GM19099 (cell line): Measurements from ENCODE around the gene ALG9.

Experiments
- POLR2A ChIP-seq: IDR thresholded peaks from 3 replicates; pipeline ENCODE4 v1.6.1; 2011; ENCODE audit warnings: low read depth; ENCODE audit not compliant: insufficient read length; ENCODE audit errors: extremely low read depth

The ALG9 gene

GRCh38 chr11:111909378-111909777 lies 38.0 kb upstream of the ALG9 start:
- no peak for TF ChIP-seq POLR2A

- TF ChIP-seq POLR2A: no peak
Measured at GRCh38 chr11:111908639-111909305, 37.4 kb upstream of the ALG9 start.

DNA sequence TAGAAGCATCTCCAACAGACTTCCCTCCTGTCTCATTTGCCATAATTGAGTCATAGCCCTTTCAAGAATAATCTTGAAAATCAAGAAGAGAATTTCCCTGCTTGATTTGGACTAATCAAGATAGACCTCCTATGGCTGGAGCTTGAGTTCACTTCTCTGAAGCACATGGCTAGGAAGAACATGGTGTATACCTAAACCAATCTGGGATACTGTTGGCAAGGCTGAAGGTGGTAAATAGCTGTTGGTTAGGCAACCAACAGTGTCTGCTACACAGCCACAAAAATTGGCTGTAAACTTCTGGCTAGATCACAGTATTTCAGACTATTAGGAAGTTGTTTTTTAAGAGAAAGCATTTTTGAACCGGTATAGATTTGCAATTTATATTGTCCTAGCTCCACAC lies 35.3 kb upstream of the ALG9 start:
- no peak for TF ChIP-seq POLR2A

GRCh38 chr11:111905411-111905810 lies 34.0 kb upstream of the ALG9 start:
- TF ChIP-seq POLR2A: no peak

- no peak for TF ChIP-seq POLR2A
Measured at GRCh38 chr11:111886844-111887243, 15.5 kb upstream of the ALG9 start.

DNA sequence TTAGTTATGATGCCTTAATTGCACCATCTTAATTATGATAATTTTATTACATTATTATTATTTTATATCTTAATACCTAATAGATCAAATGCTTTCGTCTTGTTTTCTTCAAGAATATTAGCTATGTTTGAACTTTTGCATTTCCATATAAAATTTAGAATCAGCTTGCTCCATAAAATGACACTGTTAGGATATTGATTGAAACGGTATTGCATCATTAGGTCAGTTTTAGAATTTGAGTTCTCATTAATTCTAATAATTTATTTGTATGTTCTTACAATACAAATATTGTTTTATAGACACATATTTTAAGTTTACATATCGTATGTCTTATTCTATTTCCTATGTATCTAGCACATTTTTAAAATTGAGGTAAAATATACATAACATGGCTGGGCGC lies 14.7 kb upstream of the ALG9 start:
- no peak for TF ChIP-seq POLR2A

GRCh38 chr11:111882202-111882601 lies 10.8 kb upstream of the ALG9 start:
- no peak for TF ChIP-seq POLR2A

DNA sequence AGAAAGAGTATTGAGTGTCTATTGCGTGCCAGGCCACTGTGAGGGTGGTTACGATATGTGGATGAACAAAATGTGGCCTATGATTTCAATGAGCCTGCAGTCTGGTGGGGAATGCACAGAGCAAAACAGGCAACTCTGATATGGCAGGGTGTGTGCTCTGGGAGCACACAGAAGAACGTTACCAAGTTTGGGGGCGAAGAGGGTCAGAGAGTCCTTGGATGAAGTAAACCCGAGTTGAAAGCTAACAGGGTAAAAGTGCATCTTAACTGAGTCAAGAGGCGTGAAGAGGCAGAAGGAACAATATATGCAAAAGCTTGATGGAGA lies 8.2 kb upstream of the ALG9 start:
- no peak for TF ChIP-seq POLR2A

DNA sequence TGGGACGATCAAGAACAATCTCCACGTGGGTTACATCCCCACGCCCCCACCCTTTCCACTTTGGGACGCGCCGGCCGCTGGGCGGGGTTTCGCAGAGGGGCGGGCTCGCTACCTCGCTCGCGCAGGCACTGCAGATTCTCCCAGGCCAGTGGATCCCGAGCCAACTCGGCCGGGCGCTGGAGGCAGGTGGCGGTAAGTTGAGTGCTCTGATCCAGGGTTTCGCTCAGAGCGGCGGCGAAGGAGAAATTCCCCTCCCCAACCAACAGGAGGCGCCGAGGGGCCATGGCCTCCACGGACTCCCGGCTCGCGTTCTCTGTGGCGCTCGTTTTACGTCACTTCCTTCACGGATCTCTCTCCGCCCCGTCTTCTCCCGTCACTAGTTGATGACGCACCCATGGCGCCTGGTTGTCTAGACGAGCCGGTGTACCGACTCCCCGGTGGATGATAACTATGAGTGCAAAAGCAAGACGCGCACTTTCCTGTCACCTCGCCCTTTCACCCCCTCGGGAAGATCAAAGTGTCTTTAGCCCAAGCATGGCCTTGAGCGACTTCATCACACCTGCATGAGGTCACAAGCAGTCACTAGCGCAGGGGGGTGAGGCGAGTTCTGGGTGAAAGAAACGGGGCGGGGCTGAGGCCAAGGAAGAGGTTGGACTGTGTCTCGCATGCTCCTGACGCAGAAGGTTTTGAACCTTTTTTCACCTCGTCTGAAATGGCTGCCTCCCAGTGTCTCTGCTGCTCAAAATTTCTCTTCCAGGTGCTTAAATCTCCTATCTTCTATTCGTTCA lies 7.7 kb upstream of the ALG9 start, which contains the start of the genes CFAP68 and FDXACB1:
Gene CFAP68 (plus strand): TSS at position 693 of the 788 bp plus-strand sequence. CDS start 20 bp downstream, at position 713.
Gene FDXACB1 (minus strand): TSS at position 317 of the 788 bp plus-strand sequence. CDS start 33 bp downstream, at position 284.
- peak; percentile 71 for TF ChIP-seq POLR2A

GRCh38 chr11:111878385-111878848 lies 7.0 kb upstream of the ALG9 start:
- TF ChIP-seq POLR2A: no peak

DNA sequence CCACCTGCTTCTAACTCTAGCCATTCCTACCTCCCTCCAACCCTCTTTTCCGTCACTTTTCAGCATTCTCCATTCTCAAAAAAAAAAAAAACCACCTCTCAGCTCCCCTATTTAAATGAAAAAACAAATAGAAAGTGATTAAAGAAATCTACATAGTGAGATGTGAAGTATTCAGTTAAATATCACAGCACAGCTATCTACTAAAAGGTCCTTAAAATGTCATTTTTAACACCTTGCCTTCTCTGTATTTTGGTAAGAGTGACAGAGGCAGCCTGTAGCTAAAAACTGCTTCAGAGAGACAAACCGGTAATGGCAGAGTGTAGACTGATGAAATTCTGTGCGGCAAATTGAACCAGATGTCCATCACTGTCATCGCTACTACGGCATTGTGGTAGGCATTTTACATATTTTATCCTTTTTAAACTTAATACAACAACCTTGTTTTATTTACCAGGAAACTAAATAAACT lies 346 bp upstream of the ALG9 start:
- TF ChIP-seq POLR2A: no peak

DNA sequence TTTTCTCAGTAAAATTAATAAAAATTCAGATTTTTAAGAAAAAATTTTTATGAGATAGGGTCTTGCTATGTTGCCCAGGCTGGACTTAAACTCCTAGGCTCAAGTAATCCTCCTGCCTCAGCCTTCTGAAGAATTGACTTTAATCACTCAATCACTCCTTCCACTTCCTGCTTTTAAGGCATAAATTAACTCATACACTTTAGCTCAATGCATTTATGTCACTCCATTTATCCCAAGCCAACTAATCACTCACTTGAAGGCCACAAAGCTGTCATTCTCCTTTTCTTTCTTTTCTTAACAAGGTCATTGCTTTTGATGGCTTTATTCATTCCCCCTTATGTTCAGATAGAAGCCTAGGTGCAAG lies 877 bp downstream of the ALG9 start:
- TF ChIP-seq POLR2A: no peak

DNA sequence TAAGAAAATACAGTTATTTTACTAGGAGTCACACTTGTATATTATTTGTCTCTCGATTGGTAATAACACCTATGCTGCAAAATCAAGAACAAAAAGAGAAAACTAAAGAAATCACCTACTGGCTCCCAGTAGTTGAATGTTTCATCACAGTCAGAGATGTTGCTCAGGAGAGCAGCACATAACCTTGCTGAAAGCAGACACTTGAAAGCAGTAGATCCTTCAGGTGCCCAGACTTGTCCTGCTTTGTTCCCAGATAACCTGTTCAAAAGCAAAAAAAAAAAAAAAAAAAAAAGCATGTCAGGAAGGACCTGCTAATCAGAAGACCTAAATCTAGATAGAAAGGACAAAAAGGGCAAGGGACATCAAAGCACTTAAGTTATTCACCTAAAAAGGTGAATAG lies 1.3 kb downstream of the ALG9 start:
- TF ChIP-seq POLR2A: no peak

GRCh38 chr11:111860257-111860656 lies 11.1 kb downstream of the ALG9 start:
- no peak for TF ChIP-seq POLR2A

DNA sequence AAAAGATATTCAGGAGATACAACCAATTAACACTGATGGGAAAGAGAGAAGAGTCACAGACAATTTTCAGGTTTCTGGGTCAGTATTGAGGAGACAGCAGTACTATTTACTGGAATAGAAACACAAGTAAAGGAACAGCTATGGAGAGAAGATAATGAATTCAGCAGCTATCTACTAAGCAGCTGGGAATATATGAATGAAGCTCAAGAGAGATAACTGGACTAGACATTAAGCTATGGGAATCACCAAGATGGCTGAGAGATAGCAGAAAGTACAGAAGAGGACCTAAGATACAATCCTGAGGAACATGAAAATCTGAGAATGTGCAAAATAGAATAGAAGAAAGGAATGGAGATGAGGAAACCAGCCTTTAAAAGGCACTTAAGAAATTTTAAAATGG lies 15.9 kb downstream of the ALG9 start:
- TF ChIP-seq POLR2A: no peak

DNA sequence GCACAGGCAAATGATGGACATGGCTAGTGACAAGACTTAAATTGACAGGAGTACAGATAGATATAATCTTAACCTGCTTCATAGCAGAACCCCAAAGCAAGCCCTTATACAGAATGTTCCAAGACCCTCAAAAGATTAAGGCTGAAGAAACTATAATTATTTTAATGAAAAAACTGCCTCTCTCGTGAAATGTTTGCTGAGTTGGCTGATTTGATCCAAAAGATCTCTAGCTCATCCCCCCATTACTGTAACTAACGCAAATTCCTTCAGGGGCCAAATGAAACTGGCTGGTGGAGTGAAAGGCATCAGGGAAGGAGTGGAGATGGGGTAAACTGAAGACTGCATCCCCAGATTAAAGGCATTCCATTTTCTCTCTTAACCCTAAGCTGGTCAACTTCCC lies 19.3 kb downstream of the ALG9 start:
- no peak for TF ChIP-seq POLR2A
